SIG-M5 treated with dmso at 0.1 percent for 504 hours (cell line): Measurements from ENCODE around the gene ACOX1.

Experiments
- DNase-seq: peaks from one replicate; lab custom pipeline; 2025; ENCODE audit not compliant: unreplicated experiment; lab: John Stamatoyannopoulos, UW

The ACOX1 gene

DNA sequence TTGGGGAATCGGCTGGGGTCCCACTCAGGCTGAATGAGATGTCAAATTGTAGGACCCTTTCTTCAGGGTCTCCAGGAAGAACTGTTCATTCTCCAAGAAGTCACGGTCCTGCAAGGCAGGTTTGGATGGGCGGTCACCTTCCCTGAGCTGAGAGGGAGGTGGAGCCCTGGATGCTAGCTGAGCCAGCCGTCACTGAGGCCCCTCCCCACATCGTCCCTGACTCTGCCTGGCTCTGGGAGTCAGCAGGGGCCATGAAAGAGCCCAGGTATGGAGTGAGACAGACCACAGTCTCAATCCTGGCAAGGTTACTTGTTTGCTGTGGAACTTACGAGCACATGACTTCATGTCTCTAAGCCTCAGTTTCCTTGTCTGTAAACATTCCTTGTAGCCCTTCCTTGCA is 68.3 kb downstream of the ACOX1 start:
- no peak for DNase-seq

- no peak for DNase-seq
These were observed 69.1 kb downstream of the ACOX1 start for GRCh38 chr17:75909812-75910274.

- DNase-seq: no peak
These were observed 69.7 kb downstream of the ACOX1 start for GRCh38 chr17:75909051-75909811.

GRCh38 chr17:75908201-75908600 is 70.8 kb downstream of the ACOX1 start:
- DNase-seq: no peak

DNA sequence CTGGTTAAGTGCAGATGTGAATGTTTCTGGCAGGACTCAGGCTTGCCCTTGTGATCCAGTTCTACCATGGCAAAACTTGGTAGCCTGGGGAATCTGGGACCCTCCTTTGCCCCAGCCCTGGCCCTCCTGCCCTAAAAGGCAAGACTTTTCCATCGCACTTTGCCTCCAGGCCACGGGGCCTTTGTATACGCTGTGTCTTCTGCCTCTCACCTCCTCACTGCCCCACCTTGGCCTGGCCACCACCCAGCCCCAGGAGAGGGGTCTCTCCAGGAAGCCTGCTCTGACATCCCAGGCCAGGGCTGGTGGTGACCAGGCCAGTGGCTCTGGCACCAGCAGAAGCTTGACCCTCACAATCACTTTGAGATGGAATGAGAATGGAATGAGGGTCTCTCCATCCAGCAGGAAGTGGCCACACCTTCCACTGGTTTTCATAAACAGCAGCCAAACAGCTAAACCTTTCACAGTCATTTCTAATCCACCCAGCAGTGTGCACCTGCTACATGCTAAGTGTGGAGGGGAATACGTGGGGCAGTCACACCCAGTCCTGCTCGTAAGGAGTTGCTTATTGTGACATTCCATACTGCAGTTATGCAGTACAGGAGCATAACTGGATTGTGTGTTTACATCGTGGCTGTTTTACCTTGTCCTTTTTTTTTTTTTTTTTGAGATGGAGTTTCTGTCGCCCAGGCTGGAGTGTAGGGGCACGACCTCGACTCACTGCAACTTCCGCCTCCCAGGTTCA is 72.7 kb downstream of the ACOX1 start:
- no peak for DNase-seq

GRCh38 chr17:75904749-75905521 is 74.0 kb downstream of the ACOX1 start, which contains the start of gene MRPL38:
Gene MRPL38 (minus strand): TSS chr17:75904884. CDS start chr17:75904875, 9 bp downstream.
- peak; percentile 95 for DNase-seq

DNA sequence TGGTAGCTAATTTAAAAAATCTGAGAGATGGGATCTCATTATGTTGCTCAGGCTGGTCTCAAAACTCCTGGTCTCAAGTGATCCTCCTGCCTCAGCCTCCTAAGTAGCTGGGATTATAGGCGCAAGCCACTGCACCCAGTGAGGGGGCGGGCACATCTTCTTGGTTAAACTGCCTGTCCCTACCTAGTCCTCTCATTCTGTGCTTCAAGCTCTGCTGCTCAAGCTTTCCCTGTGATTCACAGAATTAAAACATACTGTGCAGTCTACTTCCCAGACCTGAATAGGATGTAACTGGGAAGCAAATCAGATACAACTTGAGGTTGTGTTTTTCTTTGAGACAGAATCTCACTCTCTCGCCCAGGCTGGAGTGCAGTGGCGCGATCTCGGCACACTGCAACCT is 76.6 kb downstream of the ACOX1 start:
- no peak for DNase-seq

DNA sequence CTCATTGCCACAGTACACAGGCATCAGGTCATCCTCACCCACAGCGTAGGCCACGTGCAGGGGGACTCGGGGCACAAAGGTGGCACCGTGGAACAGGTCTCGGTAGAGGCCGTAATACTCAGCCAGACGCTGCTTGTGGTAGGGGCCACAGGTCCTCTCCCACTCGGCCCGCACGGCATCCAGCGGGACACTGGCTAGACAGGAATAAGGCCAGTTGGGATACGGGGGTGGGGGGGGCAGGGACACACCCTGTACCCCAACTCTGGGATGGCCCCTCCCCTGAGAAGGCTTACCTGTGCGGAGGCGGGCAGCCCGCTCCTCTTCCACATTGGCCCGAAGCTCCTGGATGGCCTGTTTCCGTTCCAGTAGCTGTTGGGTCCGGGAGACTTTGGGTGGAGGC is 77.2 kb downstream of the ACOX1 start:
- DNase-seq: no peak

DNA sequence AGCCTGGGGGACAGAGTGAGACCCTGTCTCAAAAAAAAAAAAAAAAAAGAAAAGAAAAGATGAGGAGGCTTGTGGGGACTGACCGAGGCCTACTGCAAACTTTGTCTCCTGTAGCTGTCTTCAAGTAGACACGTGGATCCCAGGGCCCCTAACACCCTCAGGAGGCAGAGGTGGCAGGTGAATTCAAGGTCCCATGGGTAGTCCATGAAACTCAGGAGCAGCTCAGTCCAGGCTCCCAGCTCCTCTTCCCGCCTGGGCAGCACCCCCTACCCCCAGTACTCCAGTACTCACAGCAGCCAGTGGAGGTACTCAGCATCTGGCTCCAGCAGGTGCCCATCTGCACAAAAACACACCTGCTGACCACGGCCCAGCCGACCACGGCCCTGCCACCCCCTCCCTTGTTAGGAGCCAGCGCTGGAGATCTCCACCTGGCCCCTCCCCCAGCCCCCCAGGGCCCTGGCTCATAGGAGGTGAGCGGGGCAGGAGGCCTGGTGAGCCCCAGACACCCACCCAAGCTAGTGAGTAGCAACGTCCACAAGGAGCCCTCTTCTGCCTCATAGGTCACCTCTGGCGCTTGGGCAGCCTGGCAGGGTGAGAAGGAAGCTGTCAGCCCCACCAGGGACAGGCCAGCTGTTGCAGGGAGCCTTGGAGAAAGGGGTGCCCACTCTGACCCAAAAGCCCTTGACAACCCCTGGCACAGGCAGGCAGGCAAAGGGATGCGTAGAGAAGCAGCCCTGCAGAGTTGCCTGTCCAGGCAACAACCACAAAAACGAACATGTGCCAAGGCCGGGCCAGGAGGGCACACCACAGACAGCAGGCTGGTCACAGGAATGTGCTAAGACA is 78.1 kb downstream of the ACOX1 start:
- DNase-seq: no peak

DNA sequence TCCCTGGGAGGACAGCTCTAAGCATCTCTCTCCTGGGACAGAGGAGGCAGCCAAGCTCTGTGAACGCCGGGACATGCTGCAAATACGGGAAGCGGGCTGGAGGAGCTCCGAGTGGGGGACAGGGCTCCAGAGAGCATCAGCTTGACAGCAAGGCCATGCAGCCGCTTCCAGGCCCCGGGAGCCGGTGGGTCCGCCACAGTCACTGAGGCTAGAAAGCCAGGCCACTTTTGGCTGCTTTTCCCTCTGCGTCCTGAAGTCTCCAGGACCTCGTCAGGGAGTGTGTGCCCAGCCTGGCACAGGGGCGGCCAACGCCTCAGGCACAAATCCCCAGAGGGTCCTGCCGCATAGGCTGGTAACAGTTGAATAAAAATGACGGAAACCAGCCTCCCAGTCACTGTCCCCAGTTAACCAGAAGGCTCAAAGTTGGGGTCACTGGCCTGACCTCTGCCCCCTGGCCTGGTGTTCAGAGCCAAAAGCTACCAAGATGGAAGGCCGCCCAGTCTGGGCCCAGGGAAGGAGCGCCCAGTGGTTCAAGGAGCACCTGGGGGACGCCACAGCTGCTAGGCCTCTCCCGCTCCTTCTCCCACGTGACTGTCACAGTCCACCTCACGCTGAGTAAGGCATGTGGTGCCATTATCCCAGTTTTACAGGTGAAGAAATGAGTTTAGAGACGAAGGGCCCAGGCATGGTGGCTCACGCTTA is 79.0 kb downstream of the ACOX1 start:
- DNase-seq: no peak

GRCh38 chr17:75899353-75899752 is 79.6 kb downstream of the ACOX1 start:
- no peak for DNase-seq

DNA sequence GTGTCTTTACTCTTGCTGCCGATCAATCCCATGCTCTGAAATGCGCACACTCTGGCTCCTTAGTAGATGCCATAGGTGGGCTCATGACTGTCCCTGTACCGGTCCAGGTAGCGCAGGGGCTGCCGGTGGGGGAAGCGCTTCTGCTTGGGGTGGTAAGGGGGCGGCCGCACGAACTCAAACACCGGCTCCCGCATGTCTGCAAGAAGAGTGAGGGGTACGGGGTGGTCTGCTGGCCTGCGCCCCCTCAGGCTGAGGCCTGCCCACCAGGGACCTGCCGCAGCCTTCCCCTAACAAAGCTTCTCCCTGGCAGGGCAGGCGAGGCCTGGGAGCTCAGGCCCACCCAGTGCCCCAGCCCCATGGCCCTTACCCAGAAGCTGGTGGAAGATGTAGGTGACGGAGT is 80.2 kb downstream of the ACOX1 start:
- DNase-seq: no peak

DNA sequence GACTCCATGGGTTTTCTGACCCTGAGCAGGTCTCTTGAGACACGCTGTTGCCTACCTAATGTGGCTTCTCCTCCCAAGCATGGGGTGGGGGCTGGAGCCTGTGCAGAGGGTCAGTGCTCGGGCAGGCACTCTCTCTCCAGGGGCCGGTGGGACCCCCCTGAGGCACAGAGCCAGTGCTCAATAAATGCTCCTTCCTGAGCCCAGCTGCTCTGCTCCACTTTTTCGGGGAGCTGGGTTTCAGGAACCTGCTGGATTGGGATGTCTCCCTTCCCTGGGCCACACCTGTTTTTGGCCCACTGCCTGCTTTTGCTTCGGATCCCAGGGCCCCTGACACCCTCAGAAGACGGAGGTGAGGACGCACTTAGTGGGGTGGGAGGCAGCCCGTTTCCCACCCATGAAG is 80.9 kb downstream of the ACOX1 start:
- no peak for DNase-seq

GRCh38 chr17:75897160-75898019 is 81.6 kb downstream of the ACOX1 start:
- DNase-seq: no peak

DNA sequence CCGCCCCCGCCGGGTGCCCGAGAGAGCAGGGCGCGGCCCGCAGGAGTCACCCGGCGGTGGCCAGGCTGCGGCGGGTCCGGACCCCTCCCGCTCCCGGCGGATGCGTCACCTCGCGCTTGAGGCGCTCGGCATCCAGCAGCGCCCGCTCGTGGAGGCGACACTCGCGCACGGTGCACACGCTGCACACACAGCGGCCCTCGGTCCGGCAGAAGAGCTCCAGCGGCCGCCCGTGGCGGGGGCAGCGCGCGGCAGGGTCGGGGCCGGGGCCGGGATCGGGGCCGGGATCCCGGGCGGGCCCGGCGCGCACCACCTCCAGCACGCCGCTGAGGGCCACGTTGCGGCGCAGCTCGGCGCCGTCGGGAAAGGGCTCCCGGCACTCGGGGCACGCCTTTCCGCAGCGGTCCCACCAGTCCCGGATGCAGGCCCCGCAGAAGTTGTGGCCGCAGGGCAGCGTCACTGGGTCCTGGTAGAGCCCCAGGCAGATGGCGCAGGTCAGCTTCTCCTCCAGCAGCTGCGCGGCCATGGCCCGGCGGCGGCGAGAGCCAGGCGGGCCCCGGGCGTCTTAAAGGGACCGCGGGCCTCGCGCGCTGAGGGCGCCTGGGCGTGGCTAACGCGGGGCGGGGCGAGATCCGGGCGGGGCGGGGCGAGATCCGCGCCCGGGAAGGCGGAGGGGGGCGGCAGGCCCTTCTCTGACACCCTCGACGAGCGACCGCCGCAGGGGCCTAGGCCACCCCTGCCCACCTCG is 82.4 kb downstream of the ACOX1 start, which contains the start of gene TRIM65:
TSS of gene TRIM65 (minus strand) at position 537 of the 745 bp plus-strand sequence. CDS start at position 523, 14 bp downstream.
- DNase-seq: peak; percentile 75

GRCh38 chr17:75895370-75896155 is 83.4 kb downstream of the ACOX1 start:
- DNase-seq: peak; percentile 31

DNA sequence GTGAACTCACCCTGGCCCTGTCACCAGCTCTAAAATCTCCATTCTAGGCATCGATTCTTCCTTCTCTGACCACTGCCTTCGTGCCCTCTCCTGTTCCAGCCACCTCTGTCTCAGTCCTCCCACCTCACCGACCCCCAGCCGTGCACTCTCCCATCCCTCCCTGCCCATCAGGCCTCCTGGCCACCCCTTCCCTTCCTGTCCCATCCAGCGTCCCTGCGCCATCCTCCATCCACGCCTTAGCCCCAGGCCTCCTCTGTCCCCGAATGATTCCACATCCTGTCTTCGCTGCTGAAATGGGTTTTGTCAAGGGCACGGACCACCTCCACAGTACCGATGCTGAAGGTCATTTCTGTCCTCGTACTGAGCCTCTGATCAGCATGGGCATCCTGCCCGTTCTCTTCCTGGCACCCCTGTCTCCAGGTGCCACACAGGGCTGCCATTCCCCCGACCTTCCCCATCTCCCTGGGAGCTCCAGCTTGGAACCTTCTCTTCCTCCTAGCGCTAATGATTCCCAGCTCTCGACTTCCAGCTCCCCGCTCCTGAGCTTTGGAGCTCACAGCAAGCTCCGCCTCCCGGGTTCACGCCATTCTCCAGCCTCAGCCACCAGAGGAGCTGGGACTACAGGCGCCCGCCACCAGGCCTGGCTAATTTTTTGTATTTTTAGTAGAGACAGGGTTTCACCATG is 84.8 kb downstream of the ACOX1 start:
- no peak for DNase-seq
